Measurements from ENCODE around the gene ATG14.

GRCh38 chr14:55416866-55417265 is 5.2 kb upstream of the ATG14 start:
- TF ChIP-seq ZNF274 (IDR thresholded peaks at IDR 0.05; ENCODE audit: low read depth, low read length) (no peak), YY1 (IDR thresholded peaks at IDR 0.05; ENCODE audit: insufficient read depth, insufficient read length) (no peak), SUZ12 (IDR thresholded peaks at IDR 0.05; ENCODE audit: extremely low read depth, insufficient read depth, insufficient read length) (no peak)

All from NT2/D1 (cell line).